VCaP (cell line): ENCODE results near the gene OR51T1.
"Not testable (repeated sequence)": the region's sequence is repeated elsewhere in the genome, so short reads cannot be mapped to it uniquely, and the experiment has no call there.

Experiments used
- H3K27ac ChIP-seq: fragments of 450-650 bp; 2 replicates; pipeline ENCODE4 v1.5.1; 2017
- CTCF ChIP-seq: fragments of 450-650 bp; conservative IDR thresholded peaks from 2 replicates; pipeline ENCODE4 v1.5.1; 2017; ENCODE audit warnings: mild to moderate bottlenecking, moderate library complexity

OR51T1 gene

GRCh38 chr11:4881860-4882500, at the start of gene OR51T1:
Gene OR51T1, plus strand, starts transcription at chr11:4881900. Its CDS starts 0 bp downstream, at chr11:4881900.
- no peak for TF ChIP-seq CTCF
- no peak within 1 kb of the TSS for H3K27ac ChIP-seq

GRCh38 chr11:4839851-4840549, 41.7 kb upstream of the OR51T1 start:
- H3K27ac ChIP-seq: no peak overlapping the region
- no peak for TF ChIP-seq CTCF

- H3K27ac ChIP-seq: no peak within 1 kb of the TSS
- TF ChIP-seq CTCF: no peak
Measured at GRCh38 chr11:4848908-4849532, 32.7 kb upstream of the OR51T1 start, which contains the start of gene OR51S1. Gene OR51S1, minus strand, starts transcription at chr11:4849208. Its CDS starts 0 bp downstream, at chr11:4849208.

- H3K27ac ChIP-seq: no peak overlapping the region
Measured at GRCh38 chr11:4851033-4851432, 30.7 kb upstream of the OR51T1 start.

GRCh38 chr11:4854286-4854685, 27.4 kb upstream of the OR51T1 start:
- H3K27ac ChIP-seq: not testable (repeated sequence)

More at GRCh38 chr11:4851033-4851432, 30.7 kb upstream of the OR51T1 start:
- no peak for TF ChIP-seq CTCF

- no peak for TF ChIP-seq CTCF
- H3K27ac ChIP-seq: no peak overlapping the region
Measured at GRCh38 chr11:4862447-4863236, 19.1 kb upstream of the OR51T1 start.

- H3K27ac ChIP-seq: no peak overlapping the region
- TF ChIP-seq CTCF: no peak
Measured at GRCh38 chr11:4863876-4864275, 17.8 kb upstream of the OR51T1 start.
